SW480 (cell line): Measurements from ENCODE around the gene KIFC3.
"Not testable (repeated sequence)": the region's sequence is repeated elsewhere in the genome, so short reads cannot be mapped to it uniquely, and the experiment has no call there.

ENCODE experiments used
- DNase-seq: peaks from one replicate; pipeline ENCODE4 v3.0.0-alpha.2; 2016; ENCODE audit warnings: low spot score

Gene KIFC3

DNA sequence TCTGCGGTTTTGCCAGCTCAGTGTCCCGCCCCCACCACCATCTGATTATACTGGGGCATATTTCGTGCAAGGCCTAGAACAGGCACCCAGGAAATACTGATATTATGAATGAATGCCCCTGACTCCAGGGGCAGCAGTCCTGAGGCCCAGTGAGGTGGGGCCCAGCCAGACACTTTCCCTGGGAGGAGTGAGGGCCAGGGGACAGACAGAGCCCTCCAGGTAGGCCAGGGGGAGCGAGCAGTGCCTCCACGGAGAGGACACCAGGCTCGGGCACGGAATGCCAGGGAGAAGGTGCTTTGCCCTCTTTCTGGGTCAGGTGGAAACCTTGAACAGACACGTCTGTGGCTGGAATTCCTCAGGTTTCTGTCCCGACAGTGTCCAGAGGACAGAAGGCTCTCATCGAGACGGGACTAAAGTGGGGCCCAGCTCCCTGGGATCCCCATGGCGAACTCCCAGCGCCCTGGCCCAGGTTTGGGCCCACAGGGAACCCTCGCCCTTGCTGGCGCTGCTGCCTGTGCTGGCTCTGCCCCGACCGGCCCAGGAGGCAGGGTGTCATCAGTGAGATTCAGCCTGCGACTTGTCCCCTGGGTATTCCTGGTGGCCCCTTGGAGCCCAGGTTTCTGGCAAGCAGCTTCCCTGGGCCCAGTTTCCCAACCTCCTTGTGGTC, 62.4 kb downstream of the KIFC3 start:
- no peak for DNase-seq

DNA sequence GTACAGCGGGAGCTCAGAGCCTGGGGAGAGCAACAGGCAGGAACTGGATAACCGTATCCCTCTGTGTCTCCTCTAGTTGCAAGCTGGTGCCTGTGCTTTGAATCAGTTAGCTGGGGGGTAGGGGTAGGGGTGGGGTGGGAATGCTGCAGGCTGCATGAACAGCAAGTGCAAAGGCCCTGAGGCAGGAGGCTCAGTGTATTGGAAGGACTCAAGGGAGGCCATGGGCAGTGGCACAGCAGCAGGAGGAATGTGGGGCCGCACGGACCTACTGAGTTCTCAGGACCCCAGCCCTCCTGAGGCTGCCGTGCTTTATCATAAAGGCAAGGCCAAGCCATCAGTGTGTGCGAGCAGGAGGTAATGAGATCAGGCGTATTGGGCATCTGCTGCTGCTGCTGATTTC, 63.4 kb downstream of the KIFC3 start:
- DNase-seq = no peak

DNA sequence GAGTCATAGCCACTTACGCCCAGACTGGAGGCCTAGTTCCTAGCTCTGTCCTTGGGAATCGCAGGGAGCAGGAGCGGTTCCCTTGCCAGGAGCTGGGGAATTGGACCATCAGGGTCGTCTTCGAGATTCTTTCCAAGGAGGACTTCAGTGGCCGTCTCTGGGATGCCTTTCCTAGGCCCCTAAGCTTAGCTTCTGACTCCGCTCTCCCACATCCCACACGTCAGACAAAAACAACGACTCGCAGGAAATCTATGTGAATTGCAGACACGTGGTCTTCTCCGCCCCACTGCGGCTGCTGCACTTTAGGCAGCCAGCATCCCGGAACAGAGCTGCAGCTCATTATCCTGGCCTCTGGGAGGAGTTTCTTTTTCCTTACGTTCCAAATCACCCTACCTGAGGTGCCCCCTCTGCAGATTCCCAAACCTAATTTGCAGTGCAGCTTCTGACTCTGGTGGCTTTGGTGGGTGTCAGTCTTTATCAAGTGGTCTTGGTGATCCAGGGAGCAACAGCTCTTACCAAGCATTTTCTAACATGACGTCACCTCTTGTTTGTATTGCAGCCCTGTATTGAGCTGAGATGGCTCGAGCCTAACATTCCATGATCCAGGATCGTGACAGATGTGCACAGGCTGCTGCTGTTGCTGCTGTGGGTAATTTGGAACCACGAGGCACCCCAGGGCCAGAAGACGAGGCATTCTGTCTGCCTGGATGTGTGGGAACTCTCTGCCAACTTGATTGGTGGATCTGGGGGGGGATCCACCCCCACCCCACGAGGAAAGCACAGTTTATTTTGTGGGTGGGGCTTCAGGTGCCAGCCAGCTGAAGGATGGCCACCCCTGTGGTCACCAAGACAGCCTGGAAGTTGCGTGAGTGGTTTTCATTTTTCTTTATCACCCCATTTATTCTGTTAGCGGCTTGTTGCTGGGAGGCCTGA, 65.6 kb downstream of the KIFC3 start:
- peak; percentile 66 for DNase-seq

DNA sequence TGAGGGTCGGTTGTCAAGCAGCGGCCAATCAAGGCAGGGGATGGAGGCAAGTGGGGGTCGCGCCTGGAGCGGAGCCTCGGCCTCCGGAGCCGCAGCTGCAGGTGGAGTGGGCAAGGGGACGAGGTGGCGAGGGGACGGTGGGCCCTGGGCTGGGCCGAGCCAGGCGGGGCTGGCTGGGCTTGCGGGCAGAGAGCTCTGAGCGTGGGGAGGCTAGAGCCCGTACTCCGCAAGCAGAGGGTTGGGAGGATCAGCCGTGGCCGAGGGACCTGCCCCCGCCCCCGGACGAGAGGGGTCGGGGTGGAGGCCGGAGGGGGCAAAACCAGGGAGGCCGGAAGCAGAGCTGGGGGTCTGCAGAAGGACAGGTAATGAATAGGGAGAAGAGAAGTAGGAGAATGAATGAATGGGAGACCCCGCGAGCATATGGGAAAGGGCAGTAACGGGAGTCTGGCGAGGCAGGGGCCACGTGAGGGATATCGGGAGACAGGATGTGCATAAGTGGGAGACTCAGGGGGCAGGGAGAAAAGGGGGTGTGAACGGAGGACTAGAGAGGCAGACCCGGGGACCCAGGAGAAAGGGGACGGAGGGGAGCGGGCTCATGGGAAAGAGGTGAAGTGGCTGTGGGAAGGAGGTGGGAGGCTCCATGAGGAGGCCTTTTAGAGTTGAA, 66.4 kb downstream of the KIFC3 start, which contains the start of gene KATNB1:
TSS of gene KATNB1 (plus strand) at position 16 of the 664 bp plus-strand sequence. CDS start 1,474 bp downstream, outside the sequence.
- no peak for DNase-seq

DNA sequence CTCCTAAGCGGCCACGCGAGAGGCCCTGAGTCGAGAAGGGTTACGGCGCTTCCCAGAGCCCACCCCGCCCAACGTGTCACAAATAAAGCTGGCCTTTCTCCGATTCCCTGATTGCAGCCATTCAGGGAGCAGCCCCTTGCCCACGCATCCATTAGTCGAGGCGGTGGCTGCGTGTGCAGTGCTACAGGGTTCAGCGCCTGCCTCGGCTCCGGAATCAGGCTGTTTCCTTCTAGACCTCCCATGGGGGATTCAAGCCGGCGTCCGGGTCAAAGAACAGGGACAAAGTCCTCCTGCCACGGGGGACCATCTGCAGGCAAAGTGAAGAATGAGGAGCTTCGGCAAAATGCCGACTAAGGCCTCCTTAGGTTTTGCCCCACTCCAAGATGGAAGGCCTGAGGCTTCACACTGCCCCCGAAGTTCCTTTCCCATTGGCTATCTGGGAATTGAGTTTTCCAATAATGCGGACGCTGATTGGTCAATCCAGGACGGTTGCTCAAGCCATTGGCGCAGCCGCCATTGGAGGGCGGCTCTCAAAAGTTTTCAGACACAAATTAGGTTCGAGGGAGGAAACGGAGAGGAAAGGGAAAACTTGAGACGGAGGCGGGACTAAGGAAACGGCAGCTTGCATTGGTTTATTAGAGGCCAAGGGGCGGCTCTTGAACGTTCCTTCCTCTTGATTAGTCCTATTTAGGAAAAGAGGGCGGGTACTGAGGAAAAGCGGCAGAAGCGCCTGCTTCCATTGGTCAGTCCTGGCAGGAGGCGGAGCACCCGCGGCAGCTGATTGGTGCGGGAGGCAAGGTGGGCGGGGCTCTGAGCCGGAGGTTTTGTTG, 67.2 kb downstream of the KIFC3 start:
- DNase-seq = peak; percentile 100

DNA sequence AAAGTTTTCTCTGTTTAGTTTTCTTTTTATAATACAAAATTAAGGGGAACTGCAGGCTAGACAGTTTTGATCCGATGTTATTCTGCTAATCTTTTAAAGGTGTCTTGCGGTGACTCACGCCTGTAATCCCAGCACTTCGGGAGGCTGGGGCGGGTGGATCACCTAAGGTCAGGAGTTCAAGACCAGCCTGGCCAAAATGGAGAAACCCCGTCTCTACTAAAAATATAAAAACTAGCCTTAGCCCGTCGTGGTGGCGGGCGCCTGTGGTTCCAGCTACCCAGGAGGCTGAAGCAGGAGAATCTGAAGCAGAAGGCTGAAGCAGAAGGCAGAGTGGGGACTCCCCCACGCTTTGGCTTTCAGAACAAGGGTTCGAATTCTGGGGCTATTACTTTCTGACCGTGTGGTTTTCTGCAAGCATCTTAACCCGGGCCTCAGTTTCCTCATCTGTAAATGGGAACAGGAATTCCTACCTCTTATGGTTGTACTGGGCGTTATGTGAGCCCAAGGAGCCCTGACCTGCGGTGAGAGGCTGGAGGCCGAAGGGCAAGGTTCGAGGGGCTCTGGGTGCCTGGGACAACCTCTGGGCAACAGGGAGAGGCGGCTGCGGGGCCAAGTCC, 67.9 kb downstream of the KIFC3 start:
- no peak for DNase-seq

DNA sequence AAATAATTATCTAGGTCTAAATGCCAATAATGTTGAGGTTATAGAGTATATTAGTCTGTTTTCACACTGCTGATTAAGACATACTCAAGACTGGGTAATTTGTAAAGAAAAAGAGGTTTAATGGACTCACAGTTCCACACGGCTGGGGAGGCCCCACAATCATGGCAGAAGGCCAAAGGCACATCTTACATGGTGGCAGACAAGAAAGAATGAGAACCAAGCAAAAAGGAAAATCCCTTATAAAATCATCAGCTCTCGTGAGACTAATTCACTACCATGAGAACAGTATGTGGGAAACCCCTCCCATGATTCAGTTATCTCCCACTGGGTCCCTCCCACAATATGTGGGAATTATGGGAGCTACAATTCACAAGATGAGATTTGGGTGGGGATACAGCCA, 69.6 kb downstream of the KIFC3 start:
- DNase-seq = no peak

DNA sequence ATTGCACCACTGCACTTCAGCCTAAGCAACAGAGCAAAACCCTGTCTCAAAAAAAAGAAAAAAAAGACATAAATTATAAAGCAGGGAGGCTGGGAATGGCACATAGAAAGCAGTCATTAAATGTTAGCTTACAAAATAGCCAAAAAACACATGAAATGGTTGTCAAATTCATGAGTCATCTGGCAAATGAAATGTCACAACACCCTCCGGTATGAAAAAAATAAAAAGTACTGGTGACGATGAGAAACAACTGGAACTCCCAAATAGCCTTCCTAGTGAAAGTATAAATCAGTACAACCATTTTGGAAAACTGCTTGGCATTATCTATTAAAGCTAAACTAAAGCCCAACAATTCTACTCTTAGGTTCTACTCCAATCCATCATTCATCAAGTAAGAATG, 70.3 kb downstream of the KIFC3 start:
- no peak for DNase-seq

DNA sequence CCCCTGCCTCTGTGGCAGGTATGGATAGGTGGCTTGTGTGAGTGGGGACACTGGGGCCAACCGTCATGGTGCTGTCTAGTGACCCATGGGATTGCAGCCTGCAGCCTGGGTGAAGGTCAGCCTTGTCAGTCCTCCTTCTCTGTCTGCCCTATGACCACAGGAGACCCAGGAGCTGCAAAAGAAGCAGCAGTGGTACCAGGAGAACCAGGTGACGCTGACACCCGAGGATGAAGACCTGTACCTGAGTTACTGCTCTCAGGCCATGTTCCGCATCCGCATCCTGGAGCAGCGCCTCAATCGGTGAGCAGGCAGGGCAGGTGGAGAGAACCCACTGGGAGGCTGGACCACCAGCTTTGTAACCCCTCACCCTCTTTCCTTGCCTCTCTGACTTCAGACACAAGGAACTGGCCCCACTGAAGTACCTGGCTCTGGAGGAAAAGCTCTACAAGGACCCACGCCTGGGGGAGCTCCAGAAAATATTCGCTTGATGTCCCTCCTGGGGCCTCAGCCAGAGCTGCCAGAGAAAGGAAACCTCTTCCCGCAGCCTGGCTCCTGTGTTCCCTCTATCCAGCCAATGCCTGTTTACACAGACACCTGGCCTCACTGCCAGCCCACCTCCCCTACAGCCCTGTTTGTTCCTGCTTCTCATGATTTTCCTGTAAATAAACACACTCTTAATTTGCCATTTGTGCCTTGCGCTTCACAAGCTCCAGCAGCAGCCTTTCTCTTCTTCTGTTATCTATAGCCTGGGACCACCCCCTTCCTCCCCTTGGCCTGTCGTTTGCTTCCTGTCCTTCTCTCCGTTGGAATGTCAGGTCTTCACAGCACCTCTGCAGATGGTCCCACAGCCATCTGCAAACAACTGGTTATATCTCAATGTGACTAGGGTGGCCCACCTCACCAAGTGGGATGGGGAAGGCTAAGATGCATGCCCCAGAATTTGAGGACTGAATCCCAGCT, 71.2 kb downstream of the KIFC3 start:
- no peak for DNase-seq

DNA sequence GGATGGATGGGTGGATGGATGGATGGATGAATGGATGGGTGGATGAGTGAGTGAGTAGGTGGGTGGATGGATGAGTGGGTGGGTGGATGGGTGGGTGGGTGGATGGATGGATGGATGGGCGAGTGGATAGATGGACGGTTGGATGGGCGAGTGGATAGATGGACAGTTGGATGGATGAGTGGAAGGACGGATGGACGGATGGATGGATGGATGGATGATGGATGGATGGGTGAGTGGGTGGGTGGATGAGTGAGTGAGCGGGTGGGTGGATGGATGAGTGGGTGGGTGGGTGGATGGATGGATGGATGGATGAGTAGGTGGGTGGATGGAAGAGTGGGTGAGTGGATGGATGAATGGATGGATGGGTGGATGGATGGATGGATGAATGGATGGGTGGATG, 72.4 kb downstream of the KIFC3 start:
- not testable (repeated sequence) for DNase-seq

DNA sequence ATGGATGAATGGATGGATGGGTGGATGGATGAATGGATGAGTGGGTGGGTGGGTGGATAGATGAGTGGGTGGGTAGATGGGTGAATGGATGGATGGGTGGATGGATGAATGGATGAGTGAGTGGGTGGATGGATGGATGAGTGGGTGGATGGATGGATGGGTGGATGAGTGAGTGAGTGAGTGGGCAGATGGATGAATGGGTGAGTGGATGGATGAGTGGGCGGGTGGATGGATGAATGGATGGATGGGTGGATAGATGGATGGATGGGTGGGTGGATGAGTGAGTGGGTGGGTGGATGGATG, 73.2 kb downstream of the KIFC3 start:
- DNase-seq = no peak

DNA sequence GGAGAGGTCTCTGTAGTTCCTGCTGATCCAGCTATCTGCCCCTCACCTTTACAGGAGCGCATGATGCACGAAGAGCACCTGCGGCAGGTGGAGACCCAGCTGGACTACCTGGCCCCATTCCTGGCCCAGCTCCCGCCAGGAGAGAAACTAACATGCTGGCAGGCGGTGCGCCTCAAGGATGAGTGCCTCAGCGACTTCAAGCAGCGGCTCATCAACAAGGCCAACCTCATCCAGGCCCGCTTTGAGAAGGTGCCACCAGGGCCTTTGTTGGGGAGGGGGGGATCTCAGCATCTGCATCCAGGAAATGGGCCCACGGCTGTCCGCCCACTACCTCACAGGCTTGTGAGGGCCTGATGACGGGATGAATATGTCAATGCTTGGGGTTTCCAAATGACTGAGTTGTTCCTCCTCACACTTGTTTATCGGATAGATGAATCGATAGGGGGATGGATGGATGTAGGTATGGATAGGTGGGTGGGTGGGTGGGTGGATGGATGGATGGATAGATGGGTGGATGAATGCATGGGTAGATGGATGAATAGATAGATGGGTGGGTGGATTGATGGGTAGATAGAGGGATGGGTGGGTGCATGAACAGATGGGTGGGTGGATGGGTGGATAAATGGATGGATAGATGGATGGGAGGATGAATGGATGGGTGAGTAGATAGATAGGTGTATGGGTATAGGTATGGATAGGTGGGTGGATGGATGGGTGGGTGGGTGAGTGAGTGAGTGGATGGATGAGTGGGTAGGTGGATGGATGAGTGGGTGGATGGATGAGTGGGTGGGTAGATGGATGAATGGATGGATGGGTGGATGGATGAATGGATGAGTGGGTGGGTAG, 73.7 kb downstream of the KIFC3 start:
- no peak for DNase-seq

DNA sequence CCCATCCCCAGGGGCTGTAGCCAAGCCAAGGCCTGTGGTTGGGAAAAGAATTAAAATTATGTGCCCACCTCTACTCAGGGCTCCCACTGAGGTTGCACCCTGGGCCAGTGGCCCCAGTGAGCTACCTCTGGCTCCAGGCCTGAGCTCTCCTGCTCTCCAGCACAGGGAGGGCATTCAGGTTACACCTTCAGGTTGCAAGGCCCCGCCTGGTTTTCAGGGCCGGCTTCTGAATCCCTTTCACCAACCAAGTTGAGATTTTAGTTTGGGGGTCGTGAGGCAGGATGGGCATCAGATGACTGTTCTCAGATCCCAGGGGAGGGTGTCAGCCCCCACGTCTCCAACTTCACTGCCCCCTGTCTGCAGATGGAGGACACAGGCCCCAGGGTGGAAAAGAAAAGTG, 74.7 kb downstream of the KIFC3 start:
- DNase-seq = no peak

DNA sequence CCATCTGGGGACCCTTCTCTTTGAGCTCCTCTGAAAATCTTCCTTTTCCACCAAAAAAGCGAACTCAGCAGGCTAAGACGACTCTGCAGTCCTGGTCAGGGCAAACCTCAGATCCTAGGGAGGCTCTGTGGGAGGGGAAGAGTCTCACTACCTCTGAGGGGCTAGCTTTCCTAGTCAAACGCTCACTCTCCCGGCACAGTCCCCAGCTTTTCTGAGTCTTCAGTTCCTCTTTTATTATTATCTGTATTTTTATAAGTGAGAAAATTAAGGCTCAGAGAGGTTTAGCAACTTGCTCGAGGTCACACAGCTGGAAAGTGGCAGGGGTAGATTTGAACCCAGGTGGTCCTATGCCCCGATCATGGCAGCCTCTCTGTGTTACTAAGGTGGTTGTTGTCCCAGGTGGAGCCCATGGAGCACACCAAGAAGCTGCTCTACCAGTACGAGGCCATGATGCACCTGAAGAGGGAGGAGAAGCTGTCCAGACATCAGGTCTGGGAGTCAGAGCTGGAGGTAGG, 75.8 kb downstream of the KIFC3 start:
- DNase-seq = no peak

DNA sequence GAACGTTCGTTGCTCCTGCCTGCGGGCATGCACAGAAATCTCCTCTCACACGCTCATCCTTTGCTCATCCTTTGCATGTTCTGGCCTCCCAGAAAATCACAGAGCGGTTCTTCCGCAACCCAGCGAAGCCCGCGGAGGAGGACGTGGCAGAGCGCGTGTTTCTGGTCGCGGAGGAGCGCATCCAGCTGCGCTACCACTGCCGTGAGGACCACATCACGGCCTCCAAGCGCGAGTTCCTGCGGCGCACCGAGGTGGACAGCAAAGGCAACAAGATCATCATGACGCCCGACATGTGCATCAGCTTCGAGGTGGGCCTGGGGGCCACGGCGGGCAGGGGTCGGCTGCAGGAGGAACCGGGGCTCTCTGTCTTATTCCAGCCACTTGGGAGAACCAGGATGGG, 76.3 kb downstream of the KIFC3 start:
- DNase-seq = no peak

DNA sequence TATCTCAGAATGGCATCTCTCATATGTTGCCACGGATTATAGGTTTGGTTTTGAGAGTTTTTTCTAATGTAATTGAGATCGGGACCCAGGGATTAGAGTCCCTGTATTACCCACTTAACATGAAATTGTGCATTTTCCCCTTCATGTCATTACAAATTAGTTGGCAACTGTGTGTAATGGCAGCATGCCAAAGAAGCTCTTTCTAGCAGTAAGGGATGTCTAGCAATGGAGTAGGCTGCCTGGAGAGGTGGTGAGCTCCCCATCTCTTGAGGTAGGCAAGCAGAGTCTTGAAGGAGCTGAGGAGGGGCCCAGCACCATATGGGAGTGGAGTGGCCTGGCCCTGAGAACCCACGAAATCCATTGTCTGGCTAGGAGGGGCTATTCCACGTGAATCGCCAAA, 76.7 kb downstream of the KIFC3 start:
- DNase-seq = no peak

DNA sequence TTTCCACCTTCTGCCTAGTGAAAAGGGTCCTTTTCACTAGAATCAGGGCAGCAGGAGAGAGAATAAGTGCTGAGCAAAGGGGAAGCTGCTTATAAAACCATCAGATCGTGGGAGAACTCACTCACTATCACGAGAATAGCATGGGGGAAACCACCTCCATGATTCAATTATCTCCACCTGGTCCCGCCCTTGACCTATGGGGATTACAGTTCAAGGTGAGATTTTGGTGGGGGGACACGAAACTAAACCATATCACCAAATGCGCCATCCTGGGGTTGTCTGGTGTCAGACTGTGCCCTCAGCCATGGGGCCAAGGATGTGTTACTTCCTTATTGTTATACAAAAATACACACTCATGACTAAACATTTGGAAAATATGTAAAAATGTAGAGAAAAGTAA, 77.1 kb downstream of the KIFC3 start:
- no peak for DNase-seq

DNA sequence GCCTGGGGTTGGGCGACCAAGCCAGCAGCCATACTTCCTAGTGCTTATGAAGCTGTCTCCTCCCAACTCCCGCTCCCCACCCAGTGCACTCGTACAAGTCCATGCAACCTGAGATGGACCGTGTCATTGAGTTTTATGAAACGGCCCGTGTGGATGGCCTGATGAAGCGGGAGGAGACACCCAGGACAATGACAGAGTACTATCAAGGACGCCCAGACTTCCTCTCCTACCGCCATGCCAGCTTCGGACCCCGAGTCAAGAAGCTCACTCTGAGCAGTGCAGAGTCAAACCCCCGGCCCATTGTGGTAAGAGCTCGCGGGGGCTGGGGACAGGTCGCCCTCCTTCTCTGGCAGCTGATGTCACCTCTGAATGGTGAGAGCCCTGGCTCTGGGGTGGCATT, 77.8 kb downstream of the KIFC3 start:
- no peak for DNase-seq

DNA sequence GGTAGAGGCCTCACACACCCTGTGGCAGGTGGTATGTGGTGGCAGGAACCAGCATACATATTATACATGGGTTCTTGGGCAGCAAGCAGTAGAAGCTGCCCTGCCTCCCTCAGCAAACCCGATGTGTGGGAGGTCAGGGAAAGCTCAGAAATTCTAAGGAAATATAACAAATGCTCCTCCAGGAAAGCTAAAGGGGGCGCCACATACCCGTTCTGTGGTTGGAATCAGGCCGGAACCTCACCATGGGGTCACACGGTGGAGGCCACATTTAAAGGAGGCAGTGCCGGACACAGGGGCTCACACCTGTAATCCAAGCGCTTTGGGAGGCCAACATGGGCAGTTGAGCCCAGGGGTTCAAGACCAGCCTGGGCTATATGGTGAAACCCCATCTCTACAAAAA, 79.1 kb downstream of the KIFC3 start:
- DNase-seq = peak; percentile 7
